Natural killer cell treated with Interleukin-12 subunit alpha and Interleukin-12 subunit beta and Interleukin-15 and Interleukin-18, amount 100 ng/mL, for 72 hours (primary cell): ENCODE results near the gene VPS37B. TPM values are rescaled to one million over a fixed set of nuclear protein-coding genes. Genes with fewer than 3 reads are reported as not detected.

Experiments used
- ATAC-seq, 2 donors: fragments of 150-1000 bp; cut with Tn5 transposase in 1 of 2; sonication (Bioruptor Pico), chemical (Tn5 transposase) in 1 of 2; 2 replicates each; pipeline ENCODE4 v1.10.0; 2021
- DNase-seq: peaks from one replicate; pipeline ENCODE4 v3.0.0; 2022; ENCODE audit warnings: low spot score
- H3K27ac Mint-ChIP-seq, 2 donors: 1 replicate in 1 of 2; 2 replicates in 1 of 2; pipeline ENCODE4 v1.8.0; 2022; ENCODE audit warnings: mixed read lengths in 2 of 2, mild to moderate bottlenecking in 1 of 2, moderate library complexity in 1 of 2
- H3K27me3 Mint-ChIP-seq, 2 donors: 1 replicate in 1 of 2; 2 replicates in 1 of 2; pipeline ENCODE4 v1.8.0; 2022; ENCODE audit warnings: mixed read lengths in 2 of 2
- H3K36me3 Mint-ChIP-seq: one replicate; pipeline ENCODE4 v1.8.0; 2022; ENCODE audit warnings: mixed read lengths
- H3K4me1 Mint-ChIP-seq, 2 donors: 1 replicate in 1 of 2; 2 replicates in 1 of 2; pipeline ENCODE4 v1.8.0; 2022; ENCODE audit warnings: low read depth in 2 of 2, mixed read lengths in 2 of 2, mild to moderate bottlenecking in 1 of 2
- H3K4me3 Mint-ChIP-seq: one replicate; pipeline ENCODE4 v1.8.0; 2022; ENCODE audit warnings: mixed read lengths
- H3K9me3 Mint-ChIP-seq: 2 replicates; pipeline ENCODE4 v1.8.0; 2022; ENCODE audit warnings: mixed read lengths
- total RNA-seq, 2 donors: library from RNA; stranded (reverse); gene quantifications; one replicate each; pipeline ENCODE4 v1.2.3, GENCODE V29; 2022

The VPS37B gene
- total RNA-seq, 2 donors from 2014 or later = 42.6 to 46.9 TPM

DNA sequence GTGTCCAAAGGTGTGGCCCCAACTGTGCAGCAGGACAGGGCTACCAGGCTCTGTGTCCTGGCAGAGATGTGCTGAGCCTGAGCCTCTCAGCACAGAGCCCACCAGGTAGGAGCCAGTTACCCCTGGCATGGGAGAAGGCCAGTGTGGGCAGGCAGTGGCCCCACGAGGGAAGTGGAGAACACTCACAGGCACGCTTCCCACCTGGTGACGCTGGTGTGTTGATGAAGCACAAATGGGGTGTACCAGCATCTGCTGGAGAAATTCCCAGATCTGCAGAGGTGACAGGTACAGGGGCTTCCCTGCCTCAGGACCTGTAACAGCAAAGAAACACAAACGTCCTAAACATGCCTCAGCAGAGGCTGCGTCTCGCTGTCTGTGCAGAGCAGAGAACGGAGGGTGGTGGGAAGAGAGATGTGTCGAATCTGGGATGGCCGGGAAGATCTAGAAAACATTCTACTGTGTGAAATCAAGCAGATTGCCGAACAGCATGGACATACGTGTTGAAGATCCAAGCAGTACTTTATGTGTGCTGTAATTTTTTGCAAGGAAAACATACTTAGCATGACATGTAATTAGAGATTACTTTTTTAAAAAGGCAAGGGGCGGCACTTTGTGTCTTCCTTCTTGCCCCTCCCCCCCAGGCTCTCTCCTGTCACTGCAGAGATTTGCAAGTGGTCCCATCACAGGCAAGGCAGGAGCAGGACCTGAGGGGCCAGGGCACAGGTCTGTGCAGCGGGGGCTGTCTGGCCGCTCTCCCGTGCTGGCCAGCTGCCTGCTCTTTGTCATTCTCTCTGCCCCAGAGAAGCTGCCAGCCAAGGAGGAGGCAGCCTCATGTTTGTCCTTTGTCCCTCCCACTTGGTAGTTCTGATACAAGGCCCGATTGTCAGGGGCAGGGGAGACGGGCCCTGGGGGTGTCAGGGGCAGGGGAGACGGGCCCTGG is 43.3 kb downstream of the VPS37B start:
- H3K36me3 Mint-ChIP-seq = no peaks in the 10 kb centered on the region
- peaks cover 0 to 4% of the 10 kb centered on the region in 2 donors for H3K4me1 Mint-ChIP-seq
- no peaks in the 10 kb centered on the region for H3K9me3 Mint-ChIP-seq
- H3K4me3 Mint-ChIP-seq = no peak overlapping the region
- H3K27me3 Mint-ChIP-seq = no peaks in the 10 kb centered on the region
- ATAC-seq (no peak), DNase-seq (no peak)
- no peak overlapping the region for H3K27ac Mint-ChIP-seq

DNA sequence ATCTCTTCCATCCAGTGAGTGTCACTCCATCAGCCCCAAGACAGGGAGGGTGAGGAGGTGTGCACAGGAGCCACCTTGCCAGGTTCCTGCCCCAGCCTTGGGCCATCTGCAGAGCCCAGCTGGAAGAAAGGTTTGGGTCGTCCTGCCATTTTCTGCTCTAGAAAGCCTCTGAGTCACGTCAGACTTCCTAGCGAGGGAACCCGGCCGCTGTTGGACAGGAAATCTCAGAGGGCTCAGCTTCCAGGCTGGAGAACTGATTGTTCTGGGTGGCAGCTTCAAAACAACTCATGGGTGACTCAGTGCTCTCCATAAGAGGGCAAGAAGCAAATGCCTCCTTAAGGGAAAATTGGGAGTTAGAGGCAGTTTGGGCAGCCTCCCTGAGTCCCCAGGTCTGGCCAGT is 44.1 kb downstream of the VPS37B start:
- no peak overlapping the region for H3K27ac Mint-ChIP-seq
- no peak for ATAC-seq
- no peaks in the 10 kb centered on the region for H3K36me3 Mint-ChIP-seq

DNA sequence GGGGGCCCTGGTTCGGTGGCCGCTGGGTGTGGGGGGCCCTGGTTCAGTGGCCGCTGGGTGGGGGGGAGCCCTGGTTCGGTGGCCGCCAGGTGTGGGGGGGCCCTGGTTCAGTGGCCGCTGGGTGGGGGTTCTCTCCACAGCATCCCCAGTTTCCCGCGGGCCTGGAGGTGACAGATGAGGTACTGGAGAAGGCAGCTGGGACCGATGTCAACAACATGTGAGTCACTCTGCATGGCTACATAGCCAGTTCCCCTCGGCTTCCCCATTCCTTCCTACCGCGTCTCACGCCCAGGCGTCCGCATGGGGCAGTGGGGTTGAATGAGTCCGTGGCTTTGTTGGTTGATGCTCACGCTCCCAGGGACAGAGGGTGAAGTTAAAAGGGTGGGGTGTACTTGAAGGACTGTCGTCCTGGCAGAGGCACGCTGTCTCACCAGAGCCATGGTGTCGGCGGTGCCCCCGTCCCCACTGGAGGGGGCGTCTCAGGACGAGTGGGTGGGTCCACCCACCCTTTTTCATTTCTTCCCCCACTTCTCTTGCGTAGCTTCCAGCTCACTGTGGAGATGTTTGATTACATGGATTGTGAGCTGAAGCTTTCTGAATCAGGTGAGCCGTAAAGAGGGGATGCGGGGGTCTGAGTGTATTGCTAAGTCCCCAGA is 45.1 kb downstream of the VPS37B start:
- Mint-ChIP-seq H3K9me3 (no peaks in the 10 kb centered on the region), H3K27me3 (no peaks in the 10 kb centered on the region)

More for the DNA sequence above, 44.1 kb downstream of the VPS37B start:
- no peak for DNase-seq
- Mint-ChIP-seq H3K27me3 (no peaks in the 10 kb centered on the region), H3K9me3 (no peaks in the 10 kb centered on the region), H3K4me3 (no peak overlapping the region), H3K4me1 (peaks cover 0 to 4% of the 10 kb centered on the region in 2 donors)

DNA sequence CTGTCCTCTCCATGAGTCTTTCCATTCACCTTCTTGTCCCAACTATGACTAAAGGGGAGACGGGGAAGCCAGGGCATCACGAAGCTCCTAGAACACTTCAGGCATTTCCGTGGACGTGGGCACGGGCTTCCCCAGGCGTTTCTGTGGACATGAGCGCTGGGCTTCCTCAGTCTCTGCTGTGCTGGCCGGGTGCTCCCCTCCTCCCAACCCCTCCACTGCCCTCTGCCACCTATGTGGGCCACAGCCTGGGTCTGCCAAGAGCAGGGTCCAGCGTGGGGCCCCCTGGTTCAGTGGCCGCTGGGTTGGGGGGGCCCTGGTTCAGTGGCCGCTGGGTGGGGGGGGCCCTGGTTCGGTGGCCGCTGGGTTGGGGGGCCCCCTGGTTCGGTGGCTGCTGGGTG is 45.9 kb downstream of the VPS37B start:
- H3K9me3 Mint-ChIP-seq = no peaks in the 10 kb centered on the region
- ATAC-seq (no peak), DNase-seq (no peak)
- H3K36me3 Mint-ChIP-seq = no peaks in the 10 kb centered on the region
- peaks cover 0 to 4% of the 10 kb centered on the region in 2 donors for H3K4me1 Mint-ChIP-seq
- no peak overlapping the region for H3K27ac Mint-ChIP-seq
- H3K27me3 Mint-ChIP-seq = no peaks in the 10 kb centered on the region
- H3K4me3 Mint-ChIP-seq = no peak overlapping the region

More for the DNA sequence above, 45.1 kb downstream of the VPS37B start:
- H3K36me3 Mint-ChIP-seq = no peaks in the 10 kb centered on the region
- peaks cover 0 to 4% of the 10 kb centered on the region in 2 donors for H3K4me1 Mint-ChIP-seq
- no peak overlapping the region for H3K4me3 Mint-ChIP-seq
- no peak overlapping the region for H3K27ac Mint-ChIP-seq
- no peak for ATAC-seq
- DNase-seq = no peak

DNA sequence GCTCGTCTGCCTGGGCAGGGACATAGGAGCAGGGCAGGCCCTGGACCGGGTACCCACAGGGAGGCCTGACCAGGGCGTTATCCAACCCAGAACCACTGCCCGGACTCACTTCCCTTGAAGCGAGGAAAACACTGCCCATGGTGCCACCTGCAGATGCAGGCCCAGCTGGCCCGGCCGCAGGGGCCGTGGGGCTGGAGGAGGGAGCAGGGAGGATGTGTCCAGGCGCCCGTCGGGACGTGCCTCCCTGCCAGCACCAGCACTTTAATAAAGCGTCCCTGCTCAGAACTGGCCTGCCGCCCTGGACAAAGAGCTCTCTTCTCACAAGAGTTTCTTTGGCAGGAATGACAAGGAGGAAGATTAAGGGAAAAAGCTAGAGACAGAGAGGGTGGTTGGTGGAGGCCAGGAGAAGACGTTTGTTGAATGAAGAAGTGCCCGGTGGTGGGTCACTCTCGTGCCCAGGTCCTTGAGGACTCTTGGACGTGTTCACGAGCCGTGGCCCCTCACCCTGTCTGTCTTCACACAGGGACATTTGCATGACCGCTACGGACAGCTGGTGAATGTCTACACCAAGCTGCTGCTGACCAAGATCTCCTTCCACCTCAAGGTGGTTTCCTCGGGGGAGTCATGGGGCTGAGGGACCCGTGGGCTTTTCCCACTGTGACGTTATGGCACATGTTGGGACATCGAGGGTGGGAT is 46.4 kb downstream of the VPS37B start:
- Mint-ChIP-seq H3K36me3 (no peaks in the 10 kb centered on the region), H3K4me3 (no peak overlapping the region), H3K4me1 (peaks cover 0 to 4% of the 10 kb centered on the region in 2 donors), H3K9me3 (no peaks in the 10 kb centered on the region), H3K27me3 (no peaks in the 10 kb centered on the region), H3K27ac (no peak overlapping the region)
- no peak for DNase-seq
- no peak for ATAC-seq

DNA sequence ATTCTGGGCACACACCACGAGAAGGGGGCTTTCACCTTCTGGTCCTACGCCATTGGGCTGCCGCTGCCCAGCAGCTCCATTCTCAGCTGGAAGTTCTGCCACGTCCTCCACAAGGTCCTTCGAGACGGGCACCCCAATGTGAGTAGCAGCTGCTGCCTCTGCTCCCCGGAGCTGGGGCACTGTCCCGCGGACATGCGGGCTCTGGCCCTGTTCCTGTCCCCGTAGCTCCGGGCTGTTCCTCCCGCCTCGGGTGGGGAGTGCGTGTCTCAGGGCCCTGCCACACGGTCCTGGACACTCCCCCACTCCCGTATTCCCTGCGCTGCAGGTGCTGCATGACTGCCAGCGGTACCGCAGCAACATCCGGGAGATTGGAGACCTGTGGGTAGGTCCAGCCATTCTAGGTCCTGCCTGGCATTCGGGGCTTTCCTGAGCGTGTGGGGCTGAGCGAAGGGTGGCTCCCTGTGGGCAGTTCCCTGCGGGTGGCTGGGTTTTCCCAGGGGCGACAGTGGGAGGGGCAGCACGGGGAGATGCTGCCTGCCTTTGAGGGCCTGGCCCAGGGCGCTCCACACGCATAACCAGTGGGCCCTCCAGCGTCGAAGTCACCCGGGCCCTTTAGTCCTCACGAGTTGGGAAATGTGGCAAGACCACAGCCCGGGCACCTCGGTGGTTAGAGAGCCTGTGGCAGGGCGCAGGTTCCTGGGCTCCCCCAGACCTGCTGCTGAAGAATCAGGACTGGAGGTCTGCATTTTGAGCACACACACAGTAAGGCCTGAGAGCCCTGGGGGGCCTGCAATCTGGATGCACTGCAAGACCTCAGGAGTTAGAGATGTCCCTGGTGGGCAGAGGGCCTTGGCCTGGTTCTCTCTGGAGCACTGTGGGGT is 47.2 kb downstream of the VPS37B start:
- H3K4me3 Mint-ChIP-seq = no peak overlapping the region
- no peaks in the 10 kb centered on the region for H3K36me3 Mint-ChIP-seq
- ATAC-seq (peak in 1 of 2 donors; percentile 8), DNase-seq (no peak)
- H3K27ac Mint-ChIP-seq = no peak overlapping the region
- peaks cover 0 to 5% of the 10 kb centered on the region in 2 donors for H3K4me1 Mint-ChIP-seq
- no peaks in the 10 kb centered on the region for H3K27me3 Mint-ChIP-seq
- no peaks in the 10 kb centered on the region for H3K9me3 Mint-ChIP-seq

DNA sequence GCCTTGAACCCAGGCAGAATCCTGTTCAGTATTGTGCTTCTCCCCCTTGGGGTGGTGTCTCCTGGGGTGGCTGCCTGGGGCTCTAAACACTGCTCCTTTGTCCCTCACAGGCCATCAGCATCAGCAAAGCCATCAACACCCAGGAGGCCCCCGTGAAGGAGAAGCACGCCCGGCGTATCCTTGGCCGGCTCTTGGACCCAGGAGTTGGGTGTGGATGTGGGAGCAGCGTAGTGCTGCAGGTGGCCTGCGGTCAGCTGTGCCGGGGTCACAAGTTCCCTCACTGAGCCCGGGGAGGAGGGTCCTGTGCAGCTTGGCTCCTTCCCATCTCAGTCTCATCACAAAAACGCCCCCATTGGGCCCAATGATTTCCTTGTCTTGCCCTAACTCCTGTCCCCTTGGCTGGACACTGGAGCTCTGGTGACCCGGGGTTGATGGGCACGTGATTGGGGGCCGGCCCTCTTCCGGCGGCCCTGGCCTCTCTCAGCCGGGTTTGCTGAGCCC is 48.0 kb downstream of the VPS37B start:
- DNase-seq (no peak), ATAC-seq (no peak)
- H3K4me3 Mint-ChIP-seq = no peak overlapping the region
- H3K27me3 Mint-ChIP-seq = no peaks in the 10 kb centered on the region
- no peak overlapping the region for H3K27ac Mint-ChIP-seq
- H3K9me3 Mint-ChIP-seq = no peaks in the 10 kb centered on the region
- H3K36me3 Mint-ChIP-seq = no peaks in the 10 kb centered on the region
- peaks cover 0 to 6% of the 10 kb centered on the region in 2 donors for H3K4me1 Mint-ChIP-seq

DNA sequence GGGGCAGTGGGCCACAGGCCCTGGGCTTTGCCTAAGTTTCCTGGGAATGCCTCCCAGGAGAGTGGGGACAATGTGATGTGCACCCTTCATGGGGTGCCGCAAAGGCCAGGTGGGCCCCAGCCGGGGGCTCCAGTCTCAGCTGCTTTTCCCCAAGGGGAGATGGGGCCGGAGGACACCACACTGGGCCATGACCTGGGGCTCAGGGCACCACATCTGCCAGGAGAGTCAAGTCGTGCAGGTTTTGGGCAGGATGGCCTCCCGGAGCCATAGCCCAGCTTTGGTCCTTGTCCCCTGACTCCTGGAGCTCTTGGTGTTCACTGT is 48.4 kb downstream of the VPS37B start:
- ATAC-seq (no peak), DNase-seq (no peak)
- no peaks in the 10 kb centered on the region for H3K9me3 Mint-ChIP-seq
- peaks cover 0 to 6% of the 10 kb centered on the region in 2 donors for H3K4me1 Mint-ChIP-seq
- no peak overlapping the region for H3K27ac Mint-ChIP-seq
- H3K36me3 Mint-ChIP-seq = no peaks in the 10 kb centered on the region
- H3K27me3 Mint-ChIP-seq = no peaks in the 10 kb centered on the region
- no peak overlapping the region for H3K4me3 Mint-ChIP-seq

DNA sequence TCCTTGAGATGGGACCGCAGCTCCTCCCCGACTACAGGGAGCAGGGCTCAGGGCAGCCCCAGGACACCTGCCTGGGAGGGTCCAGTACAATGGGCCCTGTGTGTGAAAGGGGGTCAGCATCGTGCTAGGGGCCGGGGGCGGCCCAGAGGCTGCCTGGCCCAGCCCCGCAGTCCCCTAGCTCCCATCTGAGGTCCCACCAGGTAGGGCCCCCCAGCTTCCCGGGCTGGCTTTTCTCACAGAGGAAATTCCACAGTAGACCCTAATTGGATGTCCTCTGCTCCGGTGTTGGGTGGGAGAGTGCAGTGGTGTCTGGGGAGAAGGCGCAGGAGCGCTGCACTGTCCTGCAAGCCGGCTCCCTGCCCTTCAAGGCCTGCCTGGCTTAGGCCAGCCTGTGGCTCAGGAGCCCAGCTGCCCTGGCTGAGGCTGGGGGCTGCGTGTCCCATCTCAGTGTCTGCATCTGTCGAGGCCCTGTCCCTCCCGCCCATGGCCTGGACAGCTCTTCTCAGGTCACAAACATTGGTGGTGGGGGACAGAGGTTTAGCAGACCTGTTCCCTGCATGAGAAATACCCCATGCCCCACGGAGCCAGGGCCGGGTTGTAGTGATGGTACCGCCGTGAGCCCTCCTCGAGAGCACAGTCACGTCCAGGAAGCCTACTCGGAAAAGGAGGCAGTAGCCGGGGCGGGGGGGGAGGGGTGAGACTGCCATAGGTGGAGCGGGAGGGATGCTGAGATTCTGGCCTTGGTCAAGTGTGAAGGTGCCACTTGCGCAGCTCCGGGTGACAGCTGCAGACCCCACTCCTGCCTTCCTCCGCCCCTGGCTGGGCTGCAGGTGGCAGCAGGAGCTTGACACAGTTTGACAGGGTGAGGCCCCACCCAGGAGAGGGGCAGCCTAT is 49.1 kb downstream of the VPS37B start:
- Mint-ChIP-seq H3K27ac (no peak overlapping the region), H3K36me3 (no peaks in the 10 kb centered on the region), H3K4me1 (peaks cover 0 to 6% of the 10 kb centered on the region in 2 donors), H3K9me3 (no peaks in the 10 kb centered on the region), H3K4me3 (no peak overlapping the region), H3K27me3 (no peaks in the 10 kb centered on the region)
- no peak for DNase-seq
- ATAC-seq = no peak

DNA sequence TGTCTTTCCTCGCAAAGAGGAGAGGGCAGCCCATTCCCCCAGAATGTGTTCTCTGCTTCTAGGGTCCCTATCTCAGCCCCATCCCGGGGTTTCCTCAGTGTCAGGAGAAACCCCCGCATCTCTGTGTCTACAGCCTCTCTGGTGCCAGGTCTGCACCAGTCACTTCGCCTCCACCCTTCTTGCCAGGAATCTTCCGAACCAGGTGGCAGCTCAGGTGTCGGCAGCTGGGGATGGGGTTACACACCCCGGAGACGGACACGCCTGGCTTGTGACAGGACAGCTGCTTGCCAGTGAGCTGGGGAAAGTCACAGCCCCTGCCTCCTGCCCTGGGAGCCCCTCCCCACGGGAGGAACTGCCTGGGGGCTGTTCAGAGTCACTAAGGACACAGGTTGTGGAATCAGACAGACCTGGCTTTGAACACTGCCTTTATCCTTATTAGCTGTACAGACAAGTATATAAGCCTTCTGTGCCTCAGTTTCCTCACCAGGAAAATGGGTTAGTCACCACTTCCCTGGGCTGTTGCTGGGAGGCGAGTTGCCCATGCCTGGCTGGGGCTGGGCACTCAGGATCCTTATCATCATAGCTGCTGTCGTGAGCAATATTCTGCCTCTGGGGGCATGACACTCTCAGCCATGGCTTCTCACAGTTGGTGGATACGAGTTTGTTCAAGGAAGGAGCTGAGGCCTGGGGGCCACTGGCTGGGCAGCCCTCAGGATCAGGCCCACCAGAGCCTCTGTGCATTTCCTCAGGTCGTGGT is 49.9 kb downstream of the VPS37B start:
- peaks cover 5 to 10% of the 10 kb centered on the region in 2 donors for H3K4me1 Mint-ChIP-seq
- H3K27ac Mint-ChIP-seq = no peak overlapping the region
- no peaks in the 10 kb centered on the region for H3K36me3 Mint-ChIP-seq
- no peaks in the 10 kb centered on the region for H3K27me3 Mint-ChIP-seq
- no peaks in the 10 kb centered on the region for H3K9me3 Mint-ChIP-seq
- ATAC-seq = no peak
- DNase-seq = no peak
- H3K4me3 Mint-ChIP-seq = no peak overlapping the region

DNA sequence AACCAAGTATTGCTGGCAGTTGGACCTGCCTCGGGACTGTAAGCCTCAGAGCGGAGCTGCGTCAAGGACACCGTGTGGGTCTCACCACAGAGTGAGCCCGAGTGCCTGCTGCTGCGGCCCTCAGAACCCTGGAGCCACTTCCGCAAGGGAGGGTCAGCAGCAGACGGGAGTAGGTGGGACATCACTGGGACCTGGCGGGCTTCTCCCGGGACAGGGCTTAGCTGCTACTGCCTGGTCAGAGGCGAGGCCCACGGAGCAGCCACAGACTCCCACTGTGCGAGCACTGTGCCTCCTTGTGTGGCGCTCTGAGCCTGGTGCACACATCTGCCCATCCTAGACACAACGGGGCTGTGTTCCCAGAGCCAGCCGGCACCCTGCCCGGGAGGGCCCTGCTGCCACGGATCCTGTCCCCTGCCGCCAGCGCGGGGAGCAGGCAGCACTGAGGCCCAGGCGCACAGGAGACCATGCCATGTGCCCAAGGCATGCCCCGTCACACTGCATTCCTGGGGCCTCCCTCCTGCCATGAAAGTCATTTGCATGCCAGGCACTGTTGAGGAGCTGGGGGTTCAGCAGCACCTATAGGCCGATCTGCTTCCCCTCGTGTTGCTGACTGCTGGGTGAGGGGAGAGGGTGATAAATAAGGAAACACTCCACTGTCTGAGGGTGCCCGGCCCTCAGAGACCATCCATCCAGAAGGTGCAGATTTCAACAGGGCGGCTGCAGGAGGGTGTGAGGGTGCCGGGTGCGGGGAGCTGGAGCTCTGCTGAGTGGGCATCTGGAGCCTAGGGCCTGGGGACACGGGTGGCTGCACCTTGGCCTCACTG is 50.7 kb downstream of the VPS37B start:
- peaks cover 9 to 13% of the 10 kb centered on the region in 2 donors for H3K4me1 Mint-ChIP-seq
- H3K9me3 Mint-ChIP-seq = no peaks in the 10 kb centered on the region
- ATAC-seq = no peak
- H3K4me3 Mint-ChIP-seq = no peak overlapping the region
- no peaks in the 10 kb centered on the region for H3K36me3 Mint-ChIP-seq
- no peaks in the 10 kb centered on the region for H3K27me3 Mint-ChIP-seq
- no peak for DNase-seq
- no peak overlapping the region for H3K27ac Mint-ChIP-seq
